HepG2 (cell line): ENCODE measurements around the gene TOM1L1. TPM values are rescaled to one million over a fixed set of nuclear protein-coding genes. Genes with fewer than 3 reads are reported as not detected.

ENCODE experiments used
- ATAC-seq: fragments of 200-7000 bp; cut with Tn5 transposase; 3 replicates; pipeline ENCODE4 v1.9.1; 2020; ENCODE audit warnings: mild to moderate bottlenecking, moderate library complexity
- BruUV-seq: library from RNA; stranded (reverse); fragments of 400-500 nt; replicated peaks from 2 replicates; lab custom pipeline; 2021; lab: Mats Ljungman, UMichigan
- CTCF ChIA-PET: fragments of 300-600 bp; formaldehyde crosslinking; extraction: SDS; loops from one replicate; lab custom pipeline; 2021; ENCODE audit warnings: low total read pairs, inconsistent platforms, low intra/inter-chr PET ratio; lab: Yijun Ruan, JAX
- POLR2A ChIA-PET: fragments of 350-600 bp; sonication (Branson Sonifier 250); formaldehyde crosslinking; loops from one replicate; lab custom pipeline; 2020; ENCODE audit warnings: antibody characterized with exemption, inconsistent platforms; lab: Yijun Ruan, JAX
- DNase-seq: peaks from one replicate; pipeline ENCODE4 v3.0.0-alpha.2; 2015; ENCODE audit warnings: low spot score
- FAIRE-seq: peaks from 3 replicates; lab custom pipeline; 2011; peaks lifted over from hg19 to GRCh38; lab: Jason Lieb, UNC
- H2AFZ ChIP-seq: one replicate; pipeline ENCODE4 v1.6.1; 2011; ENCODE audit warnings: low read length, inconsistent platforms
- H3K27ac ChIP-seq: fragments of 300-600 bp; 3 replicates; pipeline ENCODE4 v1.8.0; 2011; ENCODE audit warnings: mixed run types, mild to moderate bottlenecking, mixed read lengths, low read length, inconsistent platforms; ENCODE audit not compliant: insufficient read depth; ENCODE audit errors: extremely low read length
- H3K27me3 ChIP-seq, 2 experiments: fragments of 200-600 bp in 1 of 2; 2 replicates in 1 of 2; 3 replicates in 1 of 2; pipeline versions ENCODE4 v1.6.0 to v1.8.0; 2011; ENCODE audit warnings: low read length in 2 of 2, mild to moderate bottlenecking in 2 of 2, moderate library complexity in 2 of 2, inconsistent platforms in 1 of 2; ENCODE audit not compliant: insufficient read depth in 2 of 2, control insufficient read depth in 1 of 2
- H3K36me3 ChIP-seq, 2 experiments: fragments of 200-600 bp in 1 of 2; replicated peaks in 1 of 2; 2 replicates in 1 of 2; 3 replicates in 1 of 2; pipeline versions ENCODE4 v1.5.1 to v1.8.0; 2011; ENCODE audit warnings: low read length in 2 of 2, inconsistent platforms in 1 of 2; ENCODE audit not compliant: insufficient read depth in 2 of 2, control insufficient read depth in 1 of 2
- H3K4me1 ChIP-seq: 2 replicates; pipeline ENCODE4 v1.5.1; 2012; ENCODE audit warnings: low read length, inconsistent platforms; ENCODE audit not compliant: insufficient read depth
- H3K4me2 ChIP-seq: 2 replicates; pipeline ENCODE4 v1.6.0; 2011; ENCODE audit warnings: low read depth, low read length, inconsistent platforms
- H3K4me3 ChIP-seq, 3 experiments: fragments of 200-600 bp in 1 of 3; sonication (generic), shearing (Covaris generic) in 1 of 3; replicated peaks in 1 of 3; 2 replicates each; pipeline ENCODE4 v1.5.1; 2011 to 2016; ENCODE audit warnings: low read length in 3 of 3, inconsistent platforms in 2 of 3, low read depth in 2 of 3, mild to moderate bottlenecking in 2 of 3, control low read depth in 1 of 3, mixed read lengths in 1 of 3; ENCODE audit not compliant: insufficient read depth in 1 of 3
- H3K79me2 ChIP-seq: one replicate; pipeline ENCODE4 v1.6.1; 2011; ENCODE audit warnings: low read length, inconsistent platforms; ENCODE audit not compliant: insufficient read depth
- H3K9ac ChIP-seq: 2 replicates; pipeline ENCODE4 v1.6.0; 2011; ENCODE audit warnings: mild to moderate bottlenecking, low read depth, low read length, inconsistent platforms; ENCODE audit not compliant: insufficient read depth
- H3K9me3 ChIP-seq: 2 replicates; pipeline ENCODE4 v1.5.1; 2012; ENCODE audit warnings: mild to moderate bottlenecking, low read length
- H4K20me1 ChIP-seq: 2 replicates; pipeline ENCODE4 v1.6.0; 2011; ENCODE audit warnings: inconsistent platforms, mild to moderate bottlenecking, low read length, moderate library complexity; ENCODE audit not compliant: insufficient read depth
- ARHGAP35 ChIP-seq: sonication (generic); formaldehyde crosslinking; IDR thresholded peaks from 2 replicates; pipeline ENCODE4 v1.9.0; 2022; ENCODE audit warnings: mild to moderate bottlenecking, inconsistent platforms, moderate library complexity, missing genetic modification reagents, borderline replicate concordance
- ATF7 ChIP-seq, 2 experiments: fragments of 450-650 bp in 1 of 2; sonication (generic) in 1 of 2; formaldehyde crosslinking in 1 of 2; IDR thresholded peaks; 2 replicates each; pipeline versions ENCODE4 v1.4.0 to v1.6.1; 2016 to 2020; ENCODE audit warnings: antibody characterized with exemption in 1 of 2, mild to moderate bottlenecking in 1 of 2, missing genetic modification reagents in 1 of 2
- CAMTA2 ChIP-seq: sonication (generic); formaldehyde crosslinking; IDR thresholded peaks from 2 replicates; pipeline ENCODE4 v1.4.0; 2020; ENCODE audit warnings: mild to moderate bottlenecking, missing genetic modification reagents, borderline replicate concordance
- DR1 ChIP-seq: sonication (generic); formaldehyde crosslinking; IDR thresholded peaks from 2 replicates; pipeline ENCODE4 v1.8.0; 2021; ENCODE audit warnings: mild to moderate bottlenecking, missing genetic modification reagents, inconsistent platforms
- EED ChIP-seq: sonication (generic); formaldehyde crosslinking; IDR thresholded peaks from 2 replicates; pipeline ENCODE4 v1.5.0; 2020; ENCODE audit warnings: mild to moderate bottlenecking, missing genetic modification reagents
- GRHL1 ChIP-seq: sonication (generic); formaldehyde crosslinking; conservative IDR thresholded peaks from 2 replicates; pipeline ENCODE4 v1.8.0; 2022; ENCODE audit warnings: missing genetic modification reagents
- JUN ChIP-seq: sonication (generic); formaldehyde crosslinking; IDR thresholded peaks from 2 replicates; pipeline ENCODE4 v1.4.0; 2020; ENCODE audit warnings: mild to moderate bottlenecking, missing genetic modification reagents
- MEIS2 ChIP-seq: sonication (generic); formaldehyde crosslinking; IDR thresholded peaks from 2 replicates; pipeline ENCODE4 v1.9.0; 2021; ENCODE audit warnings: mild to moderate bottlenecking, missing genetic modification reagents
- MIER3 ChIP-seq: IDR thresholded peaks from 2 replicates; pipeline ENCODE4 v1.6.1; 2016; ENCODE audit warnings: missing compliant biosample characterization, borderline replicate concordance
- NAIF1 ChIP-seq: sonication (generic); formaldehyde crosslinking; IDR thresholded peaks from 2 replicates; pipeline ENCODE4 v1.5.0; 2020; ENCODE audit warnings: mild to moderate bottlenecking, missing genetic modification reagents, borderline replicate concordance
- RFX5 ChIP-seq: IDR thresholded peaks from 2 replicates; pipeline ENCODE4 v1.6.1; 2011; ENCODE audit warnings: low read depth, low read length, improper control_type of control experiment
- SALL2 ChIP-seq: sonication (generic); formaldehyde crosslinking; IDR thresholded peaks from 2 replicates; pipeline ENCODE4 v1.8.1; 2023; ENCODE audit warnings: mild to moderate bottlenecking, missing genetic modification reagents, inconsistent platforms
- TBX3 ChIP-seq: fragments of 450-650 bp; IDR thresholded peaks from 2 replicates; pipeline ENCODE4 v1.6.1; 2017; ENCODE audit warnings: antibody characterized with exemption, mild to moderate bottlenecking, inconsistent platforms, borderline replicate concordance
- ZFP1 ChIP-seq: IDR thresholded peaks from 2 replicates; pipeline ENCODE4 v1.6.1; 2016
- ZFP37 ChIP-seq: sonication (generic); formaldehyde crosslinking; IDR thresholded peaks from 2 replicates; pipeline ENCODE4 v1.4.0; 2020; ENCODE audit warnings: missing genetic modification reagents, borderline replicate concordance
- ZNF567 ChIP-seq: sonication (generic); formaldehyde crosslinking; IDR thresholded peaks from 2 replicates; pipeline ENCODE4 v1.8.1; 2023; ENCODE audit warnings: mild to moderate bottlenecking, missing genetic modification reagents, borderline replicate concordance
- ZNF749 ChIP-seq: sonication (generic); formaldehyde crosslinking; IDR thresholded peaks from 2 replicates; pipeline ENCODE4 v1.8.0; 2022; ENCODE audit warnings: mild to moderate bottlenecking, missing genetic modification reagents, moderate library complexity, borderline replicate concordance
- WGBS: methylation state at CpG from one replicate; pipeline ENCODE4 v1.1.6; 2017; ENCODE audit warnings: low lambda C conversion rate; 5-methylcytosine and 5-hydroxymethylcytosine counted together
- in situ Hi-C: cut with HindIII; loops from 2 replicates; pipeline ENCODE4 v1.10.0; 2017; ENCODE audit warnings: low pct_unique_long_range_greater_than_20kb; ENCODE audit not compliant: extremely low pct_ligation_motif_present
- intact Hi-C: fragments of 100-400 bp; cut with micrococcal nuclease; formaldehyde crosslinking; loops from one replicate; pipeline ENCODE4 v1.10.0; 2022; ENCODE audit not compliant: unreplicated experiment
- polyA plus RNA-seq, 8 experiments: library from polyadenylated mRNA; depleted of rRNA in 3 of 8; stranded (reverse) in 7 of 8; unstranded in 1 of 8; fragments of >200 nt; fragmentation: Illumina TruSeq in 4 of 8; extraction: Trizol in 4 of 8; gene quantifications; 2 replicates each; pipeline versions ENCODE4 v1.2.1 to v1.2.3, GENCODE V29; 2011 to 2016; ENCODE audit warnings: low read depth in 4 of 8, missing spikeins in 1 of 8, mixed read lengths in 1 of 8; ENCODE audit not compliant: insufficient read depth in 1 of 8
- total RNA-seq, 5 experiments: library from RNA; depleted of rRNA; stranded (reverse); fragments of >200 nt; fragmentation: Illumina TruSeq; extraction: Trizol; gene quantifications; 2 replicates each; pipeline ENCODE4 v1.2.3, GENCODE V29; 2016; ENCODE audit warnings: low read depth in 1 of 5

The TOM1L1 gene
- total and polyA plus RNA-seq, 2 of the 13 experiments (the other 11 are each of a cell fraction or from before 2014, with no cell fraction given): 45.3 to 51.3 TPM

- Histone ChIP-seq H3K27me3 (no peaks in the 10 kb centered on the region), H4K20me1 (no peaks in the 10 kb centered on the region), H3K79me2 (no peaks in the 10 kb centered on the region), H3K4me3 (no peak overlapping the region), H3K4me1 (peaks cover 19% of the 10 kb centered on the region), H3K4me2 (no peak overlapping the region), H2AFZ (no peak overlapping the region), H3K9ac (no peak overlapping the region), H3K36me3 (peaks cover 3 to 4% of the 10 kb centered on the region in 2 experiments; a peak in 3 of 5 replicates), H3K27ac (no peak overlapping the region), H3K9me3 (no peaks in the 10 kb centered on the region)
- TF ChIP-seq ZNF567 (CRISPR knock-in tag): no peak
- no peak for TF ChIP-seq MIER3 (CRISPR knock-in tag)
- no peak for ATAC-seq
- WGBS: 100% methylated on average over 1 of the region's 1 CpG
- ChIA-PET POLR2A (no interaction called here), CTCF (no interaction called here)
- no peak for FAIRE-seq
- DNase-seq: no peak
- intact Hi-C loops: no loop called here
- in situ Hi-C loops: no loop called here
- no TSS peak for BruUV-seq
Measured at GRCh38 chr17:54944796-54945195, 44.1 kb downstream of the TOM1L1 start.

- no peak overlapping the region for H3K4me3 ChIP-seq
- no peak for ATAC-seq
- no peak for FAIRE-seq
- H3K4me2 ChIP-seq: no peak overlapping the region
- no peak overlapping the region for H3K9ac ChIP-seq
- no peaks in the 10 kb centered on the region for H3K27me3 ChIP-seq
- WGBS: 96% methylated on average over 1 of the region's 1 CpG
- H2AFZ ChIP-seq: no peak overlapping the region
- no peaks in the 10 kb centered on the region for H3K9me3 ChIP-seq
- POLR2A ChIA-PET: no interaction called here
- in situ Hi-C loops (no loop called here), intact Hi-C loops (no loop called here)
- CTCF ChIA-PET: no interaction called here
- no TSS peak for BruUV-seq
- H3K4me1 ChIP-seq: peaks cover 19% of the 10 kb centered on the region
- H3K27ac ChIP-seq: no peak overlapping the region
- H4K20me1 ChIP-seq: no peaks in the 10 kb centered on the region
- H3K79me2 ChIP-seq: no peaks in the 10 kb centered on the region
- DNase-seq: no peak
- peaks cover 3 to 4% of the 10 kb centered on the region in 2 experiments; a peak in 3 of 5 replicates for H3K36me3 ChIP-seq
- TF ChIP-seq ZFP37 (CRISPR knock-in tag): no peak
- TF ChIP-seq ATF7 (IDR thresholded peaks at IDR 0.05): no peak
- TF ChIP-seq ATF7 (CRISPR knock-in tag; IDR thresholded peaks at IDR 0.05): no peak
- no peak for TF ChIP-seq GRHL1 (CRISPR knock-in tag)
- TF ChIP-seq MEIS2: no peak
- TF ChIP-seq RFX5: no peak
- no peak for TF ChIP-seq SALL2 (CRISPR knock-in tag)
- TF ChIP-seq TBX3: no peak
- TF ChIP-seq DR1 (CRISPR knock-in tag): no peak
- TF ChIP-seq ZNF749 (CRISPR knock-in tag): no peak
- TF ChIP-seq NAIF1: no peak
- no peak for TF ChIP-seq ARHGAP35 (CRISPR knock-in tag)
- no peak for TF ChIP-seq ZFP1 (CRISPR knock-in tag)
- TF ChIP-seq CAMTA2 (CRISPR knock-in tag): no peak
- no peak for TF ChIP-seq EED (CRISPR knock-in tag)
- TF ChIP-seq JUN (CRISPR knock-in tag): no peak
Measured at GRCh38 chr17:54945231-54945630, 44.6 kb downstream of the TOM1L1 start.
